Astrocyte of the spinal cord (primary cell): ENCODE measurements around the gene PLEKHA1.

Experiments
- DNase-seq: peaks from one replicate; pipeline ENCODE4 v3.0.0; 2011; ENCODE audit warnings: low read depth, low spot score
- H3K4me3 ChIP-seq: 2 replicates; pipeline ENCODE4 v1.5.1; 2011; ENCODE audit warnings: low read depth, mild to moderate bottlenecking, low read length, moderate library complexity
- CTCF ChIP-seq: IDR thresholded peaks from 2 replicates; pipeline ENCODE4 v1.5.1; 2012; ENCODE audit warnings: low read depth, mild to moderate bottlenecking, low read length, inconsistent platforms
- in situ Hi-C: cut with HindIII; loops from 2 replicates; pipeline ENCODE4 v1.10.0; 2017; ENCODE audit warnings: low sequenced_read_pairs

Gene PLEKHA1

DNA sequence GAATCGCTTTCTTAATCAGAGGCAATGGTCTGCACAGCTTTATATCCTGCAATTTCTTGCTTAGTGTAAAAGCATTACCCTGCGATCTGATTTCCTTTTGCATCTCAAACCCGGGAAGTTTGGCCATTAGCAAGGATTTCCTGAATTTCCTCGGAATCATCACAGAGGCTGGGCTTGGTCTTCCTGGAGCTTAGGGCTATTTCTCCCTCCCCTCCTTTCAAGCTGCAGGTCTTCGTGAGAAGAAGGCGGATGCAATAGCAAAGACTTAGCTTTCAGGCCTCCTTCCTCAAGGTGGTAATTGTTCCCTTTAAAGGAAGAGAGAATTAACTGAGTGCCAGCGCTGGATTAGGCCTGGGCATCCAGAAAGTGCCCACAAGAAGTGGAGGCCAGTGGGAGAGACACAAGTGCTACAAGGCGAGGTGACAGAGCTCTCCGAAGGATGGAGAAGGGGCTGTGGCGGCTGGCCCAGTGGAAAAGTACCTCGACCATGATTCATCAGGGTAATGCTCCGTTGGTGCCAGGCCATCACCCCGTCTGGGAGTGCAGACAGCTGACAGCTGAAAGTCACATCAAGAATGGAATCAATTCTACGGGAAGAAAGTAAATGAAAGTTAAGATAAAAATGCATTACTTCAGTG, 76.0 kb downstream of the PLEKHA1 start:
- no peak overlapping the region for H3K4me3 ChIP-seq
- no peak for DNase-seq
- in situ Hi-C loops, result no loop called here
- no peak for TF ChIP-seq CTCF

DNA sequence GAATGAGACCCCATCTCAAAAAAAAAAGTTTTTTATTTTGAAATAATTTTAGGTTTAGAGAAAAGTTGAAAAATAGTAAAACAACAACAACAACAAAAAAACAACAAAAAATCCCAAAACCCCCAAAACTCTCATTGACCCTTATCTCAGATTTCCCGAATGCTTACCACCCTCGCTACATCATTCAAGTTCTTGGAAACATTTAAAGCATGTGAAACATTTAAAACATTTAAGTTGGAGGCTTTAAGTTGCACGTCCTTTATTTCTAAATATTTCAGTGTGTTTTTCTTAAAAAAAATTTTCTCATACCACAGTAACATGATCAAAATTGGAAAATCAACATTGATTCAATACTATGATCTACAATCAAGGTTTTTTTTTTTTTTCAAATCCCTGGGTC, 79.6 kb downstream of the PLEKHA1 start:
- in situ Hi-C loops, result no loop called here
- DNase-seq, result no peak
- no peak for TF ChIP-seq CTCF
- no peak overlapping the region for H3K4me3 ChIP-seq

DNA sequence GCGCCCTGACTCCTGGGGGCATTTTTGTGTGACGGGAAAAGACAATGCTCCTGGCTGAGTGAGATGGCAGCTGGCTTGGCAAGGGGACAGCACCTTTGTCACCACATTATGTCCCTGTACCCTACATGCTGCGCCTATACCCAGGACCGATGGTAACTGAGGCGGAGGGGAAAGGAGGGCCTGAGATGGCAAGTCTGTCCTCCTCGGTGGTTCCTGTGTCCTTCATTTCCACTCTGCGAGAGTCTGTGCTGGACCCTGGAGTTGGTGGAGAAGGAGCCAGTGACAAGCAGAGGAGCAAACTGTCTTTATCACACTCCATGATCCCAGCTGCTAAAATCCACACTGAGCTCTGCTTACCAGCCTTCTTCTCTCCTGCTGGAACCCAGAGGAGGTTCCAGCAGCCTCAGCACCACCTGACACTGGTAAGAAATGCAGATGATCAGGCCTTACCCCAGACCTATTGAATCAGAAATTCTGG, 80.1 kb downstream of the PLEKHA1 start, which contains the start of gene ARMS2:
ARMS2 (plus strand) TSS at position 51 of the 478 bp plus-strand sequence; CDS start at position 126, 75 bp downstream.
- no peak for DNase-seq
- no peak for TF ChIP-seq CTCF
- no peak within 1 kb of the TSS for H3K4me3 ChIP-seq
- in situ Hi-C loops, result no loop called here

GRCh38 chr10:122455376-122456079, 81.0 kb downstream of the PLEKHA1 start:
- no peak for DNase-seq
- TF ChIP-seq CTCF, result no peak
- no peak overlapping the region for H3K4me3 ChIP-seq
- in situ Hi-C loops, result no loop called here

DNA sequence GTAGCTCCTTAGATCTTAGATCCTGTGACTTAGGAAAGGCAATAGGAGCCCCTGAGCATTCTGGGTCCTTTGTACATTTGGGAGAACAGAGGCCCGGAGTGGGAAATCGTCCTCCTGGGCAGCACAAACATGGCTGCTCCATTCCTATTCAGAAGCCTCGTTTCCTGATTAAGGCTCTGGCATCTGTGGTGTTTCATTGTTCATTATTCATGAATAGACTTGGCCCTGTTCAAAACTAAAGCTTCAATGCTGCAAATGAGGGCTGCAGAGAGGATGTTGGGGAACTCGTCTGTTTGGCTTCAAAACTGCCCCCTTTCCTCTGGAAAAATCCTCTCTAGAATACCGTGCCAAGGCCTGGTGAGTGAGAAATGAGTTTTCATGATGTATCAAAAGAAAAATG, 83.4 kb downstream of the PLEKHA1 start:
- H3K4me3 ChIP-seq, result no peak overlapping the region
- in situ Hi-C loops, result no loop called here
- no peak for DNase-seq
- no peak for TF ChIP-seq CTCF

GRCh38 chr10:122458693-122459092, 84.2 kb downstream of the PLEKHA1 start:
- TF ChIP-seq CTCF, result no peak
- DNase-seq, result no peak
- no peak overlapping the region for H3K4me3 ChIP-seq
- in situ Hi-C loops, result no loop called here
